Fibroblast of mammary gland (primary cell): ENCODE results near the gene PRLR.
A peak's percentile ranks its signal among the peaks of the same experiment; 100 is the strongest.
"Not testable (repeated sequence)": the region's sequence is repeated elsewhere in the genome, so short reads cannot be mapped to it uniquely, and the experiment has no call there.

Experiments
- DNase-seq: peaks from one replicate; pipeline ENCODE4 v3.0.0-alpha.2; 2010; ENCODE audit warnings: low read depth
- H3K4me3 ChIP-seq: 2 replicates; pipeline ENCODE4 v1.5.1; 2011; ENCODE audit warnings: low read depth, mild to moderate bottlenecking, low read length, moderate library complexity; ENCODE audit not compliant: control insufficient read depth
- CTCF ChIP-seq: conservative IDR thresholded peaks from 2 replicates; pipeline ENCODE4 v1.5.1; 2011; ENCODE audit warnings: low read depth, low read length, inconsistent platforms; ENCODE audit not compliant: control insufficient read depth, insufficient read depth

PRLR gene

GRCh38 chr5:35188031-35188457, 42.2 kb downstream of the PRLR start:
- no peak for DNase-seq
- no peak overlapping the region for H3K4me3 ChIP-seq
- TF ChIP-seq CTCF, result no peak

GRCh38 chr5:35187621-35188020, 42.7 kb downstream of the PRLR start:
- not testable (repeated sequence) for DNase-seq, H3K4me3 ChIP-seq

GRCh38 chr5:35186749-35187148, 43.5 kb downstream of the PRLR start:
- no peak for DNase-seq
- no peak overlapping the region for H3K4me3 ChIP-seq
- TF ChIP-seq CTCF, result no peak

GRCh38 chr5:35185518-35185917, 44.8 kb downstream of the PRLR start:
- no peak overlapping the region for H3K4me3 ChIP-seq
- no peak for DNase-seq
- no peak for TF ChIP-seq CTCF

GRCh38 chr5:35183556-35183955, 46.7 kb downstream of the PRLR start:
- TF ChIP-seq CTCF, result no peak
- DNase-seq, result no peak
- H3K4me3 ChIP-seq, result no peak overlapping the region

- peak; percentile 81 for TF ChIP-seq CTCF
- DNase-seq, result peak; percentile 74
- H3K4me3 ChIP-seq, result no peak overlapping the region
These were observed 47.3 kb downstream of the PRLR start for GRCh38 chr5:35182910-35183535.

- no peak for DNase-seq
- no peak overlapping the region for H3K4me3 ChIP-seq
- no peak for TF ChIP-seq CTCF
These were observed 47.8 kb downstream of the PRLR start for GRCh38 chr5:35182486-35182885.
